ENCODE data around the gene POU2AF2. TPM values are rescaled to one million over a fixed set of nuclear protein-coding genes. Genes with fewer than 3 reads are reported as not detected.

Gene POU2AF2
- total and polyA plus RNA-seq, 2 of the 8 experiments (the other 6 are each of a cell fraction or from before 2014, with no cell fraction given): not detected

GRCh38 chr11:111264646-111265045 is 19.1 kb downstream of the POU2AF2 start:
- no peak overlapping the region for H4K91ac ChIP-seq (replicated peaks; ENCODE audit: insufficient read length, low read length)
- no peak overlapping the region for H3K4me2 ChIP-seq (ENCODE audit: insufficient read depth in 1 of 2, low read depth in 2 of 2, low read length in 2 of 2)
- no peak overlapping the region for H3K9ac ChIP-seq (replicated peaks in 1 of 4; ENCODE audit: extremely low read depth in 1 of 4, low read depth in 3 of 4, low read length in 3 of 4)
- WGBS, 2 experiments (ENCODE audit: extremely low coverage in 1 of 2, insufficient coverage in 1 of 2, insufficient read length in 1 of 2, insufficient replicate concordance in 2 of 2, low coverage in 1 of 2, low lambda C conversion rate in 2 of 2, missing lambda C conversion rate in 1 of 2): 83% methylated on average over 1 of the region's 1 CpG; no CpG with 5 or more reads in 1 of the 2 experiments
- H2AK5ac ChIP-seq (ENCODE audit: low read depth, low read length): no peak overlapping the region
- no peak overlapping the region for H2BK15ac ChIP-seq (ENCODE audit: low read length)
- POLR2A ChIA-PET (ENCODE audit: partially characterized antibody): no interaction called here
- H3K79me2 ChIP-seq (ENCODE audit: control insufficient read depth in 1 of 2, insufficient read depth in 2 of 2, low read length in 2 of 2): no peaks in the 10 kb centered on the region
- H4K5ac ChIP-seq (ENCODE audit: insufficient read length, low read depth, low read length): no peak overlapping the region
- no peak overlapping the region for H2BK12ac ChIP-seq (ENCODE audit: low read depth, low read length)
- no peak overlapping the region for H2AFZ ChIP-seq (ENCODE audit: low read length)
- no peak overlapping the region for H3K27ac ChIP-seq (ENCODE audit: low read depth, low read length)
- no peaks in the 10 kb centered on the region for H3K27me3 ChIP-seq (replicated peaks in 1 of 4; ENCODE audit: control insufficient read depth in 3 of 4, extremely low read depth in 1 of 4, insufficient read depth in 3 of 4, low read length in 3 of 4)
- H2BK5ac ChIP-seq (ENCODE audit: low read depth, low read length): no peak overlapping the region
- no peak overlapping the region for H3K14ac ChIP-seq (ENCODE audit: insufficient read length)
- CTCF ChIA-PET (ENCODE audit: partially characterized antibody): interaction anchor here (0.8 to 1.4 kb wide), 2 partner anchors 15 to 182 kb away, joined by 3 to 6 read pairs; no protein-coding TSS in a partner anchor
- H2BK120ac ChIP-seq (replicated peaks; ENCODE audit: low read depth, low read length): no peak overlapping the region
- H3K4me3 ChIP-seq (ENCODE audit: extremely low read depth in 1 of 4, insufficient read depth in 2 of 4, low read depth in 3 of 4, low read length in 4 of 4): no peak overlapping the region
- no peak overlapping the region for H3K23ac ChIP-seq (ENCODE audit: insufficient read length)
- H3K79me1 ChIP-seq (ENCODE audit: low read depth, low read length): no peaks in the 10 kb centered on the region
- no peak overlapping the region for H4K8ac ChIP-seq (ENCODE audit: extremely low read depth, insufficient read depth, low read length)
- DNase-seq (ENCODE audit: low read depth in 1 of 2, low spot score in 2 of 2) (no peak), FAIRE-seq (no peak)
- H3K9me3 ChIP-seq (ENCODE audit: insufficient read depth in 2 of 2, low read depth in 1 of 2, low read length in 1 of 2): no peaks in the 10 kb centered on the region
- no peak overlapping the region for H3K4ac ChIP-seq (replicated peaks; ENCODE audit: insufficient read length, low read depth, low read length)
- H3K23me2 ChIP-seq (ENCODE audit: low read depth, low read length): no peaks in the 10 kb centered on the region
- H4K20me1 ChIP-seq (replicated peaks in 1 of 2; ENCODE audit: control insufficient read depth in 1 of 2, insufficient read depth in 2 of 2, low read length in 2 of 2): no peaks in the 10 kb centered on the region
- H2BK20ac ChIP-seq (ENCODE audit: low read length): no peak overlapping the region
- no peaks in the 10 kb centered on the region for H3K4me1 ChIP-seq (replicated peaks in 1 of 4; ENCODE audit: control insufficient read depth in 3 of 4, insufficient read depth in 4 of 4, low read length in 3 of 4)
- H3K56ac ChIP-seq (replicated peaks; ENCODE audit: insufficient read length, low read depth, low read length): no peak overlapping the region
- H3K36me3 ChIP-seq (ENCODE audit: control insufficient read depth in 2 of 4, insufficient read depth in 4 of 4, low read length in 3 of 4): no peaks in the 10 kb centered on the region
- H3K18ac ChIP-seq (ENCODE audit: extremely low read depth, low read length): no peak overlapping the region
- TF ChIP-seq HDAC2 (IDR thresholded peaks at IDR 0.05; ENCODE audit: borderline replicate concordance in 1 of 2, low read depth in 2 of 2, low read length in 2 of 2) (no peak), CEBPB (IDR thresholded peaks at IDR 0.05; ENCODE audit: low read depth, low read length) (no peak), HDAC6 (IDR thresholded peaks at IDR 0.05; ENCODE audit: low read depth, low read length) (no peak), RFX5 (IDR thresholded peaks at IDR 0.05; ENCODE audit: borderline replicate concordance, low read depth, low read length) (no peak), GTF2F1 (IDR thresholded peaks at IDR 0.05; ENCODE audit: borderline replicate concordance, low read depth, low read length) (no peak), TBP (IDR thresholded peaks at IDR 0.05; ENCODE audit: low read depth, low read length) (no peak), POLR2AphosphoS5 (IDR thresholded peaks at IDR 0.05; ENCODE audit: low read depth, low read length) (no peak), USF2 (IDR thresholded peaks at IDR 0.05; ENCODE audit: low read length) (no peak), CHD2 (IDR thresholded peaks at IDR 0.05; ENCODE audit: low read length) (no peak)

Measured in H1 (cell line).